ENCODE results near the gene DRGX.

DNA sequence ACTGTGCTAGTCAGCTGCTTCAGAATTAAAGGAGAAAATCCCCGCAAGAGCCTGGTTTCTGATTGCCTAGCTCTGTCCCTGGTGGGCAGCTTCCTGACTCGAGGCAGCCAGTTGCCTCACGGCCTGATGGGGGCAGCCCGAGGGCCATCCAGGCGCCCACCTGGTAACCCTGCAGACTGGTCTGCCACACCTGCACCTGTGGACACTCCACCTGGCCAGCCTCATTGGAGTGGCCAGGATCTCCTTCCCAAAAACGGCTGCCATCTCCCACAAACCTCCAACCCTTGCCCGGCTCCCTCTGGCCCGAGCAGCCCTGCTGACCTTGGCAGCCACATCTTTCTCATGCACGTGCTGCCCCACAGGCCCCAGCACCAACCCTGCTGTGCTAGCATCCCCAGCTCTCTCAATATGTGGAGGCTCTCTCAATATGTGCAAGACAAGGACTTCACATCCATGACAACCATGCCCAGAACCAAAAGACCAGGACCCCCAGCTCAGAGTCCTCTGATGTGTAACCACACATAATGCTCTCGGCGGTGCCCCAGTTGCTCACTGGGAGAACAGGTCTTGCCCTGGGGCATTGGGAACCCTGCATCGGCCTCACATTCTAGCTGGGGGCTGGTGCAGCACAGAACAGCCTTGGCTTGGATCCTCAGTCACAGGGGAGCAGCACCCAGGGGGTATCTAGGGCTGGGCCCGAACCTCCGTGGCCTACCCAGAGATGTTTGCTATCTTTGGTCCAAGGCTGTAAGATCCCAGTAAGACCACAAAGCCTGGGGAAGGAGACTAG, 14.6 kb downstream of the DRGX start:
- TF ChIP-seq, protein P1, sequence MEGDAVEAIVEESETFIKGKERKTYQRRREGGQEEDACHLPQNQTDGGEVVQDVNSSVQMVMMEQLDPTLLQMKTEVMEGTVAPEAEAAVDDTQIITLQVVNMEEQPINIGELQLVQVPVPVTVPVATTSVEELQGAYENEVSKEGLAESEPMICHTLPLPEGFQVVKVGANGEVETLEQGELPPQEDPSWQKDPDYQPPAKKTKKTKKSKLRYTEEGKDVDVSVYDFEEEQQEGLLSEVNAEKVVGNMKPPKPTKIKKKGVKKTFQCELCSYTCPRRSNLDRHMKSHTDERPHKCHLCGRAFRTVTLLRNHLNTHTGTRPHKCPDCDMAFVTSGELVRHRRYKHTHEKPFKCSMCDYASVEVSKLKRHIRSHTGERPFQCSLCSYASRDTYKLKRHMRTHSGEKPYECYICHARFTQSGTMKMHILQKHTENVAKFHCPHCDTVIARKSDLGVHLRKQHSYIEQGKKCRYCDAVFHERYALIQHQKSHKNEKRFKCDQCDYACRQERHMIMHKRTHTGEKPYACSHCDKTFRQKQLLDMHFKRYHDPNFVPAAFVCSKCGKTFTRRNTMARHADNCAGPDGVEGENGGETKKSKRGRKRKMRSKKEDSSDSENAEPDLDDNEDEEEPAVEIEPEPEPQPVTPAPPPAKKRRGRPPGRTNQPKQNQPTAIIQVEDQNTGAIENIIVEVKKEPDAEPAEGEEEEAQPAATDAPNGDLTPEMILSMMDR (IDR thresholded peaks at IDR 0.05), result no peak
- no peak for TF ChIP-seq ZFX (IDR thresholded peaks at IDR 0.05; ENCODE audit: borderline replicate concordance)
